ENCODE data around the gene PDGFA.

PDGFA gene

DNA sequence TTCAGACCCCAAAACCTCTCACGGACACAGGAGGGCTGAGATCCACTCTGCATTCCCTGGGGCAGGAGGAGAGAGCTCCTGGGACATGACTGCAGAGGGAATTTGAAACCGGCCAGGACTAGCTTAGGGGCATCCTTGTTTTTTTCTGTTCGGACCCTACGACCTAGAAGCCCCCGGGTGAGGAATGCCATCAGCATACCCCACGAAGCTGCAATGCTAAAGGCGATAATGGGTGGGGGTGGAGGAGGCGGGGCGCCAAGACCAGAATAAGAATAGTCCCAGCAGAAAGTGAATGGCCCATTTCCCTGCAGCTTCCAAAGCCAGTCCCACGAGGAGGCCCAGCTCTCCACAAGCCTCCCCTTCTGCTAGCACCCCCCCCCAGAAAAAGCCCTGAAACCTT is 4.0 kb downstream of the PDGFA start:
- no peak for DNase-seq

DNA sequence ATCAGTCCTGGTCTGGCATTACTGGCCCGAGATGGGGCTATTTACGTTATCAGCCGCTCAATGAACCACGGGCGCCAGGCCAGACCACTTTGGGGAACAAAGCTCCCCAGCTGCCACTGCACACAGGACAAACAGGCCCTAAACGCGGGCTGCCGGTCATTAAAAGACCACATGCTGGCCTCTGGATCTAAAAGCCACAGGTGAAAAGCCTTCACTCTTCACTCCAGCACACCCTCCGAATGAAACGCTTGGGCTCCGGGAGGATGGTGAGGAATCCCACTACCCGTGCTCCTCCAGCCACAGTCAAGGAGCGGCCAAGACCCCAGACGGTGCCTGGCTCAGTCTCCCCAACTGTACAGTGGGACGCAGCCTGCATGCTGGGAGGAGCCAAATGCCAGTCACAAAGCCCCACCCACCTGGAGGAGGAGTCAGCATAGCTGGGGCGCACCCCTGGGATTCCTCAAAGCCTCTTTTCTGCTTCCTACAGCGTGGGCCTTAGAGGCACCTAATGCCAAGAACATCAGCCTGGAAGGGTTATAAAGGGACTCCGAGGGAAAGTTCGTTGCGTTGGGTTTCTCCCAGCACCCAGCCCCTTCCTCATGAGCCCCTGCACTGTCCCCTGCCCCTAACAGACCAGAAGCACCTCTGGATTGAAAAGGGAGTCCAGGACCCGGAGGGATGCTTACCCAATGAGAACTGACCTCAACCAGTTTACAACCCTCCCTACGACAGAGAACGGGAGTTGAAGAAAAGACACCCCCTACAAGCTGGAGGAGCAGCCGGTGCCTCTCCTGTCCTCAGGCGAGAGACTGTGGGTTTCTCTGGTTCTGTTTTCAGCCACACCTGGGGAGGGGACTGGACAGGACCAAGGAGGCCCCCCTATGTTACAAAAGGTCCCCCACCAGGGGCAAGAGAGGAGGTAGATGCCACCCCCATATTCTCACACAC is 4.7 kb downstream of the PDGFA start:
- no peak for DNase-seq

DNA sequence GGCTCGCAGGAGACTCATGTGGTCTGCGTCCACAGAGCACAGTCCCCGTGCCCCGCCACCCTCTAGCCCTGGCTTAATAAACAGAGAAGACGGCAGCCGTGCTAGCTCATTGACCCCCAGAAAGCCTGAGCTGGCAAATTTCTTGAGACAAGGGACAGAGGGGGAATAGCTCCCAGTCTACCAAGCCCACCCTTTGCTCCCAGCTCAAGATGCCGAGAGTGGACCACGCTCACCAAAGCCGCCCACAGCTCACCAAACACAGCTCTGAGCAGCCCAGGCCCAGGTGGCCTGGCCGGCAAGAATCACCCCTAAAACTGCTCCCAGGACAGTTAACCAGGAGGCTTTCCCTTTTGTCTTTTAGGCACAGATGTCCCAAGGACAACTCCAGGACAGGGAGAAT is 5.4 kb downstream of the PDGFA start:
- no peak for DNase-seq

DNA sequence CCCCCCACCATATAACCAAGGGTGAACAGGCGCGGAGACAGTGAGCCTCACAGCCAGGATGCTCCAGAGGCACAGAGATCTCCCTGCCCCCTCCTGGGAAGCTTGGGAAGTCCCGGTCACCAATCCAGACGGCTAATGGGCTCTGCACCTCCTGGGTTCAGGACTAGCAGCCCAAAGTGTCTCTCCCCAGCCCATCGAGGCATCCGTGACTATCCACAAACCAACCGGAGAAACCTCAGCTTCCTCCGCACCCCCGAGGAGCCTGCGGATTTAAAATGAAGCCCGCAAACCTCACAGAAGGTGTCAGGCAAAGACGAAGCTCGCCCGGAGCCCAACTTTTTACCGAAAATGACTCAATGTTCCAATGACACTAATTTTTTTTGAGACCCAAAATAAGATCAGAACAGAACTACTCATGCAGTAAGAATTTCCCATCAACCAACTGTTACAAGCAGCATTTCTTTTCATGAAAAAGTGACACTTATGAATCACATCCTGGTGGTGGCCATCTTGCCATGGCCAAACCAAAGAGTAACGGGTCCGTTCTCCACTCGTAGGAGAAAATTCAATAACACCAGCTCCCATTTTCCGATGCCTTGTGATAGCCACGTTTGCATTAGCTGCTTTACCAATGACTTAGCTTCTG is 6.0 kb downstream of the PDGFA start:
- peak; percentile 49 for DNase-seq

DNA sequence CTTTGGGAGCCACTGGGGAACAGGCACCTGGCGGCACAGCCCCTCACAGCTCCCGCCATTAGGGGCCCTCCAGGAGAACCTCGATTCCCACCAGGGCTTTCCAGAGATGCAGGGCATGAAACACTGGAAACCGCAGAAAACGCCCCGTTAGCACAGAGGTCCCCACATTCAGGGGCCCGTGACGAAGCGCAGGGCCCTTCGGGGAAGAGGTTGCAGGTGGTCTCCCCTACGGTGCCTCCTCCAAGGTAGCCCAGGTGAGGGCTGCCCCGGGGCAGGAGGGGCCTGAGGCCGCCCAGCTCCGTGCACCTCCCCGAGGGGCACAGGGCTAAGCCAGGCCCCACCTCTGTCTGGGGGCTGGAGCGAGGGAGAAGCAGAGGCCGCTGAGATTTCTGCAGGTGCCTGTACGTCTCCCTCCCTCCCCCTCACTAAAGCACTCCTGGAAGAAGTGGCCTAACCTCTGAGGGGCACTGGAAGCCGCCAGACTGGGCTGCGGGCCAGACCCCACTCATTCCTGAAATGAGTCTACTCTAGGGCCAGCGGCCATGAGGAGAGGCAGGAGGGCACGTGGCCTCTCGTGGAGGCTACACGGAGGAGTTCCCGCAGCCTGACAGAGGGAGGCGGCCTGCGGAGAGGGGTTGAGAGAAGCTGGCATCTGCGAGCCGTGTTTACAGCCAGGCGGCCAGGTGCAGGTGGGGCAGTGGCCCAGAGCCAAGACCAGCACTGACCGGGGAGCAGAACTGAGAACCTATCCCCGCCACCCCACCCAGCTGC is 6.9 kb downstream of the PDGFA start:
- DNase-seq, result peak; percentile 96

DNA sequence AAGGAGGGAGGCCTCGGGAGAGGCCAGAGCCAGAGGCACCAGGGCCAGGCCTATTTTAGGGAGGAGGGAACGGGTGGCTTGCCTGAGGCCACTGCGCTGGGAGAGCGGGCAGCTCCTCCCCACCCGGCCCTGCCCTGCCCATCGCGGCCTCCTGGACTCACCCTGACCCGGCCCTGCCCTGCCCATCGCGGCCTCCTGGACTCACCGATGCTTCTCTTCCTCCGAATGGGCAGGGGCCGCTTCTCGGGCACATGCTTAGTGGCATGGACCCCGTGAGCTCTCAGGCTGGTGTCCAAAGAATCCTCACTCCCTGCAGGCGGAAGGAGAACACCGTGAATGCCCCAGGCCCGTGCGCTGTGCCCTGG is 7.5 kb downstream of the PDGFA start:
- no peak for DNase-seq

DNA sequence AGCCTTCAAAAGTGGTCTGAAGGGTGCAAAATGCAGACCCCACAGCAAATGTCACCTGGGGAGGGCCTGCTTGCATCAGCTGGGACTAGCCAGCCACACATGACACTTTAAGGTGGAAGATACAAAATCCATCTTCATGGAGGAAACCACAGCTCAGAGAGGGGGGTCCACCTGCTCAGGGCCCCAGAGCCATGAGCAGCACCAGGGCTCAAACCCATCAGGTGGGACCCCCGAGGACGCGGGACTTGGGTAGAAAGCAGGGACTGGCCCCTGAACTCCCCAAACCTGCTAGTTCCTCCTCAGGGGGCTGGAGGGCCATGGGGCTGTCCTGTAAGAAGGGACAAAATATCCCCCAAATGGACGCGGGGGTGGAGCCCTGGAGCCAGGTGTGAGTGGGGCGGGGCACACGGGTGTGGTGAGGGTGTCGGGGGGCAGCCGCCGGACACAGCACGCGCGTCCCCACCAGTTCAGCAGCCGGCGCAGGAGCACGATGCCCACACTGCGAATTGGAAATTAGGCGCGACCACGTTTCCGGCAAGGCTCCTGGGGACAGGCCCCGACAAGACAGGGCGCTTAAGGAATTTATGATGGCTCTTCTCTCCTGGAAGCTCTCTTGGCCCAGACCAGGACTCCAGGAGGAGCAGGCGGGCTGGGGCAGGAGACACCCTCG is 8.0 kb downstream of the PDGFA start:
- DNase-seq, result peak; percentile 53

DNA sequence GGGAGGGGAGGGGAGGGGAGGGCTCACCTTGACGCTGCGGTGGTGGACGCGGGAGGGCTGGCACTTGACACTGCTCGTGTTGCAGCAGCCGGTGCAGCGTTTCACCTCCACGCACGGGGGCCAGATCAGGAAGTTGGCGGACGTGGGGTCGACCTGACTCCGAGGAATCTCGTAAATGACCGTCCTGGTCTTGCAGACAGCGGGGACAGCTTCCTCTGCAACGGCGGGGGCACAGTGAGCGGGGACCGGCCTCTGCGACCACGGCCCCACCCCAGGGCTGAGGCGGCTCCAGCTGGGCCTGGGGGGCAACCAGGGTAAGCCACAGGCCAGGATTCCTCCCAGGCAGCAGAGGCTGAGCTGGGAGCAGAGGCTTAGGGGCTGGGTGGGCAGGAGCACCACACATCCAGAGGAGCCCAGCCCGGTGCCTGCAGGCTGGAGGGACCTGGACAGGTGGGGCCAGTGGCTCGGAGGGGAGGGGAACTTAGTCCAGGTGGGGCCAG is 8.8 kb downstream of the PDGFA start:
- no peak for DNase-seq

DNA sequence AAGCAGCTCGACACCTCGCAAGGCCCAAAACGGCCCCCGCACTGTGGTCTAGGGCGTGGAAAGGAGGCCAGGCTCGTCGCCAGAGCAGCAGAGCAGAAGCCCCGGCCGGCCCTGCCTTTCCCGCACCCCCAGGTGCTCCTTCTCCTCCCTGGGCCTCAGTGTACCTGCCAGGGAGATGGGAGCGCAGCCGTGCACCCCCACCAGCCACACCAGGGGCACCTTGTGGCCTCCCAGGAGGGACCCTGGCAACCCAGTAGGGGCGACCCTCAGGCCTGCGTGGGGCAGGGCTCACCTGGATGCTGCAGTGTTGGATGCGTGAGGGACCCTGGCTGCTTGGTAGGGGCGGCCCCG is 9.5 kb downstream of the PDGFA start:
- no peak for DNase-seq

DNA sequence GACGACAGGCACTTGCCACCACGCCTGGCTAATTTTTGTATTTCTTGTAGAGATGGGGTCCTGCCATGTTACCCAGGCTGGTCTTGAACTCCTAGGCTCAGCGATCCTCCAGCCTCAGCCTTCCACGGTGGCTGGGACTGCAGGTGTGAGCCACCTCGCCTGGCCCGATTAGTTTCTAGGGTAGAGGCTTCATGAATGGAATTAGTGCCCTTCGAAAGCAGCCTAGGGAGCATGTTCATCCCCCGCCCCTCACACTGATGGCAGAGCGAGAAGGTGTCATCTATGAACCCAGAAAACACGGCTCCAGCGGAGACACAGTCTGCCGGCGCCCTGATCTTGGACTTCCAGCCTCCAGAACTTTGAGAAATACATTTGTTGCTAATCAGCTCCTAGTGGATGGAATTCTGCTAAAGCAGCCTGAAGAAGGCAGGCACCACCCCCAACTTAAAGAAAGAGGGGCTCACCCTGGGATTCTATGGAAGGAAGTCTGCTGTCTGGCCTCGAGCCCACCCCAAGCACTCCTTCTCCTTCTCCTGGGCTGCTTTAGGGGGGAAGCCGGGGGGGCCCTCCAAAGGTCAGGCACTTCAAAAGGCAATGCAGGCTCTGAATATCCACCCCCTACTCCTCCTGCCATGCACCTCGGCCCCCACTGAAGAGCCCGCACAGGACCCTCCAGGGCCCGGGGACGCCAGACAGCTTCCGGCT is 10.1 kb downstream of the PDGFA start:
- no peak for DNase-seq

DNA sequence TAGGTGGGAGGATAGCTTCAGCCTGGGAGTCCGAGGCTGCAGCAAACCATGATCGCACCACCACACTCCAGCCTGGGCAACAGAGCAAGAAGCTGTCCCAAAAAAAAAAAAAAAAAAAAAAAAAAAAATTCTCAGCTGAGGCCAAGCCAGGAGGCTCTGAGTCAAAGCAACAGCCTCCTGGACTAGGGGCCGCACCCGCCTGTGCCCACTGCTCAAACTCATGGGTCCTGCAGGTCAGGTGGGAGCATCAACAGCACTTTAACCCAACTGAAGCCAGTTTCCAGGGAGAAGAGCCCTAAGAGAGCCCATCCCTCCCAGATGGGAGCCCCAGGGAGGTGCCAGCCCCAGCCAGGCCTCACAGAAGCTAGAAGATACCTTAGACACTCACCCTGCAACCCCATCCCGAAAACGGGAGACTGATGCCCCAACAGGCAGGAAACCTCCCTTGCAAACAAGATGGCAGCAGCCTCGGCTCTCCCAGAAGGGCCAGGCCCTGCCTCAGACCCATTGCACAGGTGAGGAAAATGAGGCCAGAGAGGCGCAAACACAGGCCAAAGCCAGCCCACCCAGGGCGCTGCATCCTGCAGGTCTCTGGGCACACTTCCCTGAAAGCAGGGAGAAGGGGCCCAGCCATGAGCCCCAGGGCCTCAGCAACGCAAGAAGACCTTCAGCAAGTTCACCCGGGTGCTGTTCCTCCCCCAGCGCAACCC is 11.0 kb downstream of the PDGFA start:
- no peak for DNase-seq

DNA sequence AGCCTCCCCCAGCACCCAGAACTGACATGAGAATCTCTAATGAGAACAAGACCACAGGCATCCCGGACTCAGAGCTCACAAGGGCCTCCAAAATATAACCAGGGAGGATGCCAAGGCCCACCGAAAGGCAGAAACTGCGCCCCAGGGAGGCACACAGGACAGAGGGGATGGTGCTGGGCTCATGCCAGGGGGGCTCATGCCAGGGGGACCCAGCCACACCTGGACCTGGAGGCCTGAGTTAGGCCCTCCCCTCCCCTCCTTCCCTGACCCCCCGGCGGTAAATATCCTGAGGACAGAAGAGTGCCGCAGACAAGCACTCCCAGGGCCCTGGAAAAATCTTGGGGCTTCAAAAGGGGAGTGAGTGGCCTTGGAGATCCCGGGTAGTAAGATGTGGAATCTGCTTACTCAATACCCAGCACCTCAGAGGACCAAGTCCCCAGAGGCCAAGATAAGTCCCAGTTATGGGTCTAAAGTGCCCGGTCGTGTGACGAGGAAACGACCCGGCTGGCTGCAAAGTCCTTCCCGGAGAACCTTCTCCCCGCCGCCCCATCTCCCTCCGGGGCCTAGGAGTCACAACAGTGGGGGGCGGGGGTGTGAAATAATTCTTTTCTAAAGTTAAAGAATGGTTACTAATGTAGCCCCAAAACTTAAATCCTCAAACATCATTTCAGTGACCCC is 11.9 kb downstream of the PDGFA start:
- DNase-seq, result no peak

DNA sequence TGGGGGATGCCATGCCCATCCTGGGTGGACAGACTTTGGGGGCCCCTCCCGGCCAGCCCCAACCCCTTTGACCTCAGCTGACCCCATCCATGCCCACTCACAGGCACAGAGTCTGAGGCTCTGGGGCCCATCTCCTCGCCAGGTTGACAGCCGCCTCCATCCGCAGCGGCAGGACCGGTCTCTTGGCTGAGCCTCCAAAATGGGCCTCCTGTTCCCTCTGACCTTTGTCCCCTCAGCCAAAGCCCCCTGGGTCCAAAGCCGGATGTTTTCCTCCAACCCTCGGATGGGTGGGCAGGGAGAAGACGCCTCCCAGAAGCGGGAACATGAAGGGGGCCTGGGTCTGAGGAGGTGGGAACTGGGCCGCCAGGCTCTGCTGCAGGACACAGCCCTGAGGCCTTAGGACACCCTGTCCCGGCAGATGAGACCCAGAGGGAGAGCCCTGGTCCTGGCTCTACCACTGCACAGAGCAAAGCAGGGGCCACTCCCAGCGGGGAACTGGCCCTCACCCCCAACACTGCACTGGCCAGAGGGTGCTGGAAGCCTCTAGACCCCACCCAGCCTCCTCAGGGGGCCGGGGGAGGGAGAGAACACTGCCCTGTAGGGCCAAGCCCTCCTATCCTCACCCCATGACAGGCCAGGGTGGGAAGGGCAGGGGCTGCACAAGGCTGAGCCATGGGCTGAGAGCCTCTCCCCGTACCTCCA is 12.6 kb downstream of the PDGFA start:
- no peak for DNase-seq

DNA sequence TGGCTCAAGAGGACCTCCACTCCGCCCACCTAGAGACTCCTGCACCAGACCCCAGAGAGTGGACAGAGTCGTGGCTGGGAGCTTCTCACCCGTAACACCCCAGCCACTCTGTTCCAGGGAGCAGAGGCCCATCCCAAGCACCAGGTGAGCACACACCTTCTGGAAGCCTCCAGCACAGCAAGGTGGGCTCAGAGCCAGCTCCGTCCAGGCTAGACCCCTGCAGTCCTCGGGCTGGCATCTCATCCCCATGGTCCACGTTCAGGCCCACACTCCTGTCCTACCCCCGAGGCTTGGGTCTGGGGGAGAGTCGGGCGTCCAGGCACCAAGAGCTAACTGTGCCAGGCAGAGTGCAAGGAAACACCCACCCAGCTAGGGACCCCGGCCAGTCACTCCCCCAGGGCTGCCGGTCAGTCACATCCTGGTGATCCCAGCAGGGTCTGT is 13.2 kb downstream of the PDGFA start:
- no peak for DNase-seq

DNA sequence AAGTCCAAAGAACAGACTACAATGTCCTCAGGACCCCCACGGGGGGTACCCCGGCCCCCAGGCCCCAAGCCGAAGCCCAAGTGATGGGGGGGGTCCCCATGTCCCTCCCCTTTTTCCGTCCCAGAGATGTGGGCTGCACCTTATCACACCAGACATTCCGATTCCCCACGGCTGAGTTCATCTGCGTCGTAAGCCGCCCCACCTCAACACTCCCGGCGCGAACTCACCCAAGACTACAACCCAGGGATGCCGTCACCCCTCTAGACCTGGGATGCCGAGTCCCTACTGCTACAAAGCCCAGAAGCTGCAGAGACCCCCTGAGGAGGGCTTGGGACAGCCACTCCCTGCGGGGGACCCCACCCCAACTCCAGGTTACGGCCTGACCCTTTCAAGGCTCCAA is 14.5 kb downstream of the PDGFA start:
- no peak for DNase-seq

DNA sequence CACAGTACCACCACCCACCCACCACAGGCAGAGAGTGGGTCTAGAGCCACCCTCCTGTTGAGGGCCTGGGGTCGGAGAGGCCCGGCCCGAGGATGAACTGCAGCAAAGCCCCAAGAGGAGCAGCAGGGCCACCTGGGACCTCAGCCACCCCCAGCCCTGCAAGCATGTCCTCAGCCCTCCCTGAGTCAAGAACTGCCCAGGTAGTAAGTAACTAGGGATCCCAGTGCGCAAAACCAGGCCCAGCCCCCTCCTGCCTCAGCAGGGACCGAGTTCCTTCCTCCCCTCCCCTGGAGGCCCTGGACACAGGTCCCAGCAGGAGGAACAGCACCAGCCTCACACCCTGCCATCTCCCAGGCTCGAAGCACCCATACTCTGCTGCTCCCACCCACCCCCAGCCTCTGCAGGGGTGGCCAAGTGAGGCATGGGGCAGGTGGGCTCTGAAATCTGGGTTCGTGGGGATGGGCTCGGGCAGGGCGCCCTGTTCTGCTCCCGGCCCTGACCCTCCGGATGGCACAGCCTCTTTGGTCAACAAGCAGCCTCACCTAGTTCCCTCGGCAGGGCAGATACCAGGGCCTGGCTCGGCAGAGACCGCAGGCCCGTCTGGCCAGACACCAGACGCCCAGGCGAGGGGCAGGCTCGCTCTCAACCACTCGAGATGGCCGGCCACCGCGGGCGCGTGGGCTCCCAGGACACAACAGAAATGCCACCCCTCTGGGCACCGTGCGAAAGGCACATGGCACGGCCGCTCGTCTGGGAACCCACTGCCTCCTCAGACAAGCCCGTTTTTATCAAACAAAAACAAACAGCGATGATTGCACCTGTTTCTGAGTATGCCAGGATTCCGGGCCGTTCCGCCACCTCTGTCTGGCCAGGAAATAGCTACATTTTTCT is 15.2 kb downstream of the PDGFA start:
- DNase-seq, result no peak

DNA sequence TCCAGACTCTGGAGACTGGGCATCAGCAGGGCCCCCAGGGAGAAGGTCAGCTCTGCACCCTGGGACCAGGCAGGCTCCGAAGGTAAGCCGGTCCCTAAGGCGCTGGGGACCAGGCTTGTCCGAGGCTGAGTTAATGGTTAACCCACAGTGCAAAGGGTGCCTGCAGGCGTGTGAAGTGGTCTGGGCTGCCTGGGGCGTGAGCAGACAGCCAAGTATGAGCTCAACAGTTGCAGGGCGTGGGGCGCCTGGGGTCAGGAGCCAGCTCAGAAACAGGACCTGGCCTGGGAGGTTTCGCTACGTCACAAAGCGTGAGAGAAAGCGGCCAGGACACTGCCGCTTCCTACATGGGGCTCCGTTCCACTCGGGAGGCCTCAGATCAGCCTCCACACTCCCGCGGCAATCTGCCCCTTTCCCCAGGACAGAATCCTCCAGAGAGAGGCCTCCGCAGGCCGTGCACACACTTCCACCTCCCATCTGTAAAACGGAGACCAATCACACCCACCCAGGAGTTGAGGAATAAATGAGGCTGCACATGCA is 16.0 kb downstream of the PDGFA start:
- DNase-seq, result no peak

DNA sequence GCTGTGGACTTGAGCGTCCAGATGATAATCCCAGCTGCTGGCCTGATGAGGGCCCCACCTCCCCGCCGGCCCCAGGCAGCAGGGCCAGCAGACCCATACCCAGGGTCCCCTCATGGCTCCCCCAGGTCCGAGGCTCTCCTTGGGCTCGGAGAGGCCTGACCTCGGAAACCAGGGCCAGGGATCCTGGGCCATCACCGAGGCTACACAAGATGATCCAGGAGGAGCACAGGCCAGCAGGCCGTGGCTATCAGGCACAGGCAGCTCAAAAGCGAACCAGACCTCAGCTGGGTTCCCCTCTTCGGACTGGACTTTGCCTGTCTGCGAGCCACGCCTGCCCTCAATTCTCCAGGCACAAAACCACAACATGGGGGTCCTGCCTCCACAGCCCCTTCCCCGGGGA is 17.4 kb downstream of the PDGFA start:
- no peak for DNase-seq

DNA sequence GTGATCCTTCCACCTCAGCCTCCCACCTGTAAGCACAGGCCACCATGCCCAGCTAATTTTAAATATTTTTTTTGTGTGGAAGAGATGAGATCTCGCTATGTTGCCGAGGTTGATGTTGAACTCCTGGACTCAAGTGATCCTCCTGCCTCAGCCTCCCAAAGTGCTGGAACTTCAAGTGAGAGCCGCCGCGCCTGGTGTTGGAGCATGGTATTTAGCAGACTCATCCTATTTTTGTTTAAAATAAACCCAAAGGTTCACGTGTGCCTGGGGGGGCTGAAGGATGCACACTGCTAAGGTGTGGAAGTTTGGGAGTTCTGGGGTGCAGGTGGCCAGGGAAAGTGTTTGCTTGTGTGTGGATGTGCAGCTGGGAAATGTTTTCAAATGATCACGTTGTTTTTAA is 18.1 kb downstream of the PDGFA start:
- no peak for DNase-seq
